SK-N-SH (cell line): ENCODE results near the gene PDIA5.

Experiments used
- EP300 ChIP-seq, 2 experiments: IDR thresholded peaks; 2 replicates each; pipeline versions ENCODE4 v1.4.0 to v1.6.1; 2012; ENCODE audit warnings: borderline replicate concordance in 1 of 2, low read depth in 1 of 2, low read length in 1 of 2
- EZH2phosphoT487 ChIP-seq: fragments of 200-600 bp; sonication (generic); IDR thresholded peaks from 2 replicates; pipeline ENCODE4 v1.6.1; 2017; ENCODE audit warnings: low read depth, mixed run types, mild to moderate bottlenecking, antibody characterized with exemption, moderate library complexity, borderline replicate concordance
- SIN3A ChIP-seq: IDR thresholded peaks from 2 replicates; pipeline ENCODE4 v1.6.1; 2012; ENCODE audit warnings: low read depth, mild to moderate bottlenecking, low read length, moderate library complexity, borderline replicate concordance
- TF ChIP-seq, protein P1 (sequence below): fragments of 200-600 bp; sonication (generic); IDR thresholded peaks from 2 replicates; pipeline ENCODE4 v1.6.1; 2017; ENCODE audit warnings: antibody characterized with exemption, mild to moderate bottlenecking, moderate library complexity
- TF ChIP-seq, protein P2 (sequence below): IDR thresholded peaks from 2 replicates; pipeline ENCODE4 v1.4.0; 2012; ENCODE audit warnings: low read depth
- TF ChIP-seq, protein P3 (sequence below): fragments of 150-350 bp; IDR thresholded peaks from 2 replicates; pipeline ENCODE4 v1.6.1; 2017; ENCODE audit warnings: antibody characterized with exemption, low read length, low read depth, borderline replicate concordance
- TF ChIP-seq, protein P4 (sequence below): IDR thresholded peaks from 2 replicates; pipeline ENCODE4 v1.4.0; 2012; ENCODE audit warnings: low read depth, borderline replicate concordance

DNA sequence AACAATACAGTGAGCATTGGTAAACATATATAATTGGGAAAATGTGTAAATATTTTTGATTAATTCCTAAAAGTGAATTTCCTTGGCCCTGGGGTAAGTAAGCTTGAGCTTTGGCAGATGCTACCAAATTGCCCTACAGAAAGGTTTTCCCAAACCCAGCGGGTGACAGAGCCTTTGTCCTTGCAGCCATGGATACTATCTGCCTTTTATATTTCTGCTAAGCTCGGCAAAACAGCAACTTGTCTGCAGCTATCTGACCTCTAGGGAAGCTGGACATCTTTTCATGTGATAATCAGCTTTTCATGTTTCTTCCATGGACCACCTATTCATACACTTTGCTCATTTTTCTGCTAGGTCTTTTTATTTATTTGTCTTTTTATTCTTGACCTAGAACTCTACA lies 70.2 kb downstream of the PDIA5 start:
- TF ChIP-seq, protein P1, sequence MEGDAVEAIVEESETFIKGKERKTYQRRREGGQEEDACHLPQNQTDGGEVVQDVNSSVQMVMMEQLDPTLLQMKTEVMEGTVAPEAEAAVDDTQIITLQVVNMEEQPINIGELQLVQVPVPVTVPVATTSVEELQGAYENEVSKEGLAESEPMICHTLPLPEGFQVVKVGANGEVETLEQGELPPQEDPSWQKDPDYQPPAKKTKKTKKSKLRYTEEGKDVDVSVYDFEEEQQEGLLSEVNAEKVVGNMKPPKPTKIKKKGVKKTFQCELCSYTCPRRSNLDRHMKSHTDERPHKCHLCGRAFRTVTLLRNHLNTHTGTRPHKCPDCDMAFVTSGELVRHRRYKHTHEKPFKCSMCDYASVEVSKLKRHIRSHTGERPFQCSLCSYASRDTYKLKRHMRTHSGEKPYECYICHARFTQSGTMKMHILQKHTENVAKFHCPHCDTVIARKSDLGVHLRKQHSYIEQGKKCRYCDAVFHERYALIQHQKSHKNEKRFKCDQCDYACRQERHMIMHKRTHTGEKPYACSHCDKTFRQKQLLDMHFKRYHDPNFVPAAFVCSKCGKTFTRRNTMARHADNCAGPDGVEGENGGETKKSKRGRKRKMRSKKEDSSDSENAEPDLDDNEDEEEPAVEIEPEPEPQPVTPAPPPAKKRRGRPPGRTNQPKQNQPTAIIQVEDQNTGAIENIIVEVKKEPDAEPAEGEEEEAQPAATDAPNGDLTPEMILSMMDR, result no peak
- TF ChIP-seq, protein P2, sequence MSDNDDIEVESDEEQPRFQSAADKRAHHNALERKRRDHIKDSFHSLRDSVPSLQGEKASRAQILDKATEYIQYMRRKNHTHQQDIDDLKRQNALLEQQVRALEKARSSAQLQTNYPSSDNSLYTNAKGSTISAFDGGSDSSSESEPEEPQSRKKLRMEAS, result no peak
- TF ChIP-seq, protein P3, sequence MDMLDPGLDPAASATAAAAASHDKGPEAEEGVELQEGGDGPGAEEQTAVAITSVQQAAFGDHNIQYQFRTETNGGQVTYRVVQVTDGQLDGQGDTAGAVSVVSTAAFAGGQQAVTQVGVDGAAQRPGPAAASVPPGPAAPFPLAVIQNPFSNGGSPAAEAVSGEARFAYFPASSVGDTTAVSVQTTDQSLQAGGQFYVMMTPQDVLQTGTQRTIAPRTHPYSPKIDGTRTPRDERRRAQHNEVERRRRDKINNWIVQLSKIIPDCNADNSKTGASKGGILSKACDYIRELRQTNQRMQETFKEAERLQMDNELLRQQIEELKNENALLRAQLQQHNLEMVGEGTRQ, result no peak
- TF ChIP-seq SIN3A (no peak), EP300 (IDR thresholded peaks at IDR 0.05; ENCODE audit: borderline replicate concordance in 1 of 2, low read depth in 1 of 2, low read length in 1 of 2) (peak in 1 of 2 experiments; percentile 49; a peak in 2 of 4 replicates), EZH2phosphoT487 (no peak)
- TF ChIP-seq, protein P4, sequence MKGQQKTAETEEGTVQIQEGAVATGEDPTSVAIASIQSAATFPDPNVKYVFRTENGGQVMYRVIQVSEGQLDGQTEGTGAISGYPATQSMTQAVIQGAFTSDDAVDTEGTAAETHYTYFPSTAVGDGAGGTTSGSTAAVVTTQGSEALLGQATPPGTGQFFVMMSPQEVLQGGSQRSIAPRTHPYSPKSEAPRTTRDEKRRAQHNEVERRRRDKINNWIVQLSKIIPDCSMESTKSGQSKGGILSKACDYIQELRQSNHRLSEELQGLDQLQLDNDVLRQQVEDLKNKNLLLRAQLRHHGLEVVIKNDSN, result no peak
